ENCODE measurements around the gene TWIST2. TPM values are rescaled to one million over a fixed set of nuclear protein-coding genes. Genes with fewer than 3 reads are reported as not detected.

TWIST2 gene
- total and polyA plus RNA-seq, 2 donors from 2014 or later: 0.56 to 1.4 TPM

DNA sequence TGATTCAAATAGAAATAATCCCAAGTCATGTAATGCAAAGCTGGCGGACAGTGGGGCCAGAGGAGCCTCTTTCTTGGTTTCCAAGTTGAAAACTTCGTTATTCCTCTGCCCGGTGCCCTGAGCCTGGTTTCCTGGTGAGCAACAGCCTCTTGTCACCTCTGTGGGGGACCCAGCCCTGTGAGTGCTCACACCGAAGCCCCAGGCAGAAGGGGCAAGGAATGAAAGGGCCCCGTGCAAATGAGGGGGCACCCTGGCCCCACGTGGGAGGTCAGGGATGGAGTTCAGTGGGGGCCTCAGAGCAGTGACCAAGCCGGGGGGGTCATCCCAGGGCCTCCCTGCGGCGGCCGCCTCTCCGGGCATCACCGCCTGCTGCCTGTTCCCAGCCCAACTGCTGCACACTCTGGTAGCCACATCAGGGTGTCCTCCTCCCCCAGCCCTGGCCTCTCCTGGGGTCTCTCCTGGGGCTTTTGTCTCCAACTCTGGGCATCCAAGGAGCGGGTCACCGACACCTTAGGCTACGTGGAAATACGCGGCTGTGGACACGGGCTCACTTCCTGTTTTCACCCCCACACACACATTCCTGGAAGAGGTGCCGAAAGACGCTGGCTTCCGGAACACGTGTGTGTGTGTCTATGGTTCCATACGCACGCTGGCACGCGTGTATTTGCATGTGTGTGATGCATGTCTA is 64.5 kb downstream of the TWIST2 start:
- Histone ChIP-seq H3K4me3 (ENCODE audit: low read length in 3 of 3) (no peak overlapping the region), H3K27me3 (ENCODE audit: control insufficient read depth, insufficient read depth, low read length) (no peaks in the 10 kb centered on the region), H3K4me1 (ENCODE audit: control insufficient read depth in 2 of 3, insufficient read depth in 2 of 3, low read depth in 1 of 3, low read length in 3 of 3) (no peaks in the 10 kb centered on the region), H3K9me3 (ENCODE audit: control insufficient read depth in 2 of 3, insufficient read depth in 1 of 3, low read length in 3 of 3) (peaks cover 0 to 1% (median 0%) of the 10 kb centered on the region in 3 donors), H3K9ac (ENCODE audit: low read length in 3 of 3) (no peak overlapping the region), H3K27ac (ENCODE audit: low read depth in 2 of 2, low read length in 2 of 2) (no peak overlapping the region), H3K36me3 (ENCODE audit: control insufficient read depth in 2 of 3, insufficient read depth in 3 of 3, low read length in 3 of 3) (no peaks in the 10 kb centered on the region)
- no peak for TF ChIP-seq CTCF (IDR thresholded peaks at IDR 0.05; ENCODE audit: borderline replicate concordance, extremely low read depth, insufficient read depth)
- DNase-seq (peak in 2 of 5 donors; percentile 14 to 43), FAIRE-seq (no peak)
- intact Hi-C loops (cut with DNase I): no loop called here

DNA sequence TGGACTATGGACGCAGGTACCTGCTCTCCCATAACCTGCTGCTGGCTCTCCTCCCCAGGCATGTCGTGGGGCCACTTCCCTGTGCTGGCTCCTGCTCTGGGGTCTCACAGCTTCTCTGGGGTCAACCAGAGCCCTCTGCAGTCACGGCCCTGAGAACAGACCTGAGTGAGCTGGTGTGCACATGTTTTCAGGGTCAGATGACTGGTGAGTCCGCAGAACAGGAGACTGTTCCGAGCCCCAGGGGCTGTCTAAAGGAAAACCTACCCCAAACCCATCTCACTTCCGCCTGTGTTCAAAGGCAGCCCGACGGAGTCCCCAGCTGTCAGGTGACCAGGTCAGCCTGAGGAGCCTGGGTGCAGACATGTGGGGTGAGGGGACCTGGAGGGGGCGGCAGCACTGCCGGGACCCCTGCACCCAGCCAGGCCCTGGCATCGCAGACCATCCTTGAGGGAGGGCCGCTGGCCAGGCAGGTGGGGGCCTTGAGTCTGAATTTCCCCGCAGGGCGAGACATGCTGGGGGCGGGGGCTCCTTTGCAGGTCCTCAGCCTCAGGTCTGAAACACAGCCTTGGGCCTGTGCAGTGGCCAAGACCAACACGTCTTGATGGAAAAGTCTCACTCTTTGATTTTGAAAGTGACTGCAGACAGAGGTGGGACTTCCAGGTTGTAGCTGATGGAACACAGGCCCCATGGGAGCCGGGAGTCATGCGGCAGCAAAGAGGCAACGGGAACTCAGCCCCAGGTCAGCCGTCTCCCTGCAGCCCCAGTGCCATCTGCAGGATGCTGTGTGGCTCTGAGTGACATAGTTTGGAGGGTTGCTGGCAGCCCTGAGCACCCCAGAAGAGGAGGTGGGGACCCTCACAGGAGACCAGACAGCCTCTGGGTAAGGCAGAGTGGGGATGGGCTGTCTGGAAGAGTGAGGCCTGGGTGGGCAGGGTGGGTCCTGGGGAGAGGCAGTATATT is 65.3 kb downstream of the TWIST2 start:
- H3K36me3 ChIP-seq (ENCODE audit: control insufficient read depth in 2 of 3, insufficient read depth in 3 of 3, low read length in 3 of 3): no peaks in the 10 kb centered on the region
- H3K27ac ChIP-seq (ENCODE audit: low read depth in 2 of 2, low read length in 2 of 2): no peak overlapping the region
- H3K9me3 ChIP-seq (ENCODE audit: control insufficient read depth in 2 of 3, insufficient read depth in 1 of 3, low read length in 3 of 3): peaks cover 0 to 1% (median 0%) of the 10 kb centered on the region in 3 donors
- H3K4me3 ChIP-seq (ENCODE audit: low read length in 3 of 3): no peak overlapping the region
- TF ChIP-seq CTCF (IDR thresholded peaks at IDR 0.05; ENCODE audit: borderline replicate concordance, extremely low read depth, insufficient read depth): no peak
- H3K4me1 ChIP-seq (ENCODE audit: control insufficient read depth in 2 of 3, insufficient read depth in 2 of 3, low read depth in 1 of 3, low read length in 3 of 3): no peaks in the 10 kb centered on the region
- FAIRE-seq: no peak
- no peaks in the 10 kb centered on the region for H3K27me3 ChIP-seq (ENCODE audit: control insufficient read depth, insufficient read depth, low read length)
- no peak overlapping the region for H3K9ac ChIP-seq (ENCODE audit: low read length in 3 of 3)
- peak in 2 of 5 donors; percentile 11 to 43 for DNase-seq
- intact Hi-C loops (cut with DNase I): no loop called here

DNA sequence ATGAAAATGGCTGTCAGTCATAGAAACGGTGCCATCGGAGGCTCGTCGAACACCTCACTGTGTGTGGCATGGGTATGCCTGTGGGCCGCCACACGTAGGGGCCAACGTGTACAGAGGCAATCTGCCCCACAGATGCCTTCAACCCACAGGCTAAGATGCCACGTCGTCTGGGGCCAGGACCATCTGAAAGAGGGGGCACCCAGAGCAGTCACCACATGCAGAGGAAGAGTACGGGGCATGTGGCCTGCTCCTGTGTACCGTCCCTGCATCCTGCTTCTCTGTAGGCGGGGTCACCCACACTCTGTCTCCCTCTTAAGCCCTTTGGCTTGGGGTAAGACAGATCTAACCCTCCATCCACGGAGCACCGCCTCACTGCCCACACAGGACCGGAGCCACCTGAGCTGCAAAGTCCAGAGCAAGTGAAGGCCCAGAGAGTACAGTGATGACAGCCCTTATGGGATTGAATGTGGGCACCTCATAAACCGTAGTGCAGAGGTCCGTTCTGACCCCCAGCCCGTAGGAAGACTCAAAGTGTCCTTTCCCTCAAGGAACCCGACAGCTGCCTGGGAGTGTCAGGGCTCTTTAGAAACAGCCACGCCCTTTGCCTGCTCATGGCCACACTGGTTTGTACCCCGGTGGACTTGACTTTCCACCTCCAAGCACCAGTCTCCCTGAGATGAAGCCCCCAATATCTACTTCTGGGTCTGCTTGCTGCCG is 66.2 kb downstream of the TWIST2 start:
- H3K27ac ChIP-seq (ENCODE audit: low read depth in 2 of 2, low read length in 2 of 2): no peak overlapping the region
- no peak for TF ChIP-seq CTCF (IDR thresholded peaks at IDR 0.05; ENCODE audit: borderline replicate concordance, extremely low read depth, insufficient read depth)
- intact Hi-C loops (cut with DNase I): no loop called here
- DNase-seq: peak in 2 of 5 donors; percentile 18 to 27
- H3K4me3 ChIP-seq (ENCODE audit: low read length in 3 of 3): no peak overlapping the region
- FAIRE-seq: no peak
- H3K27me3 ChIP-seq (ENCODE audit: control insufficient read depth, insufficient read depth, low read length): no peaks in the 10 kb centered on the region
- no peaks in the 10 kb centered on the region for H3K9me3 ChIP-seq (ENCODE audit: control insufficient read depth in 2 of 3, insufficient read depth in 1 of 3, low read length in 3 of 3)
- H3K36me3 ChIP-seq (ENCODE audit: control insufficient read depth in 2 of 3, insufficient read depth in 3 of 3, low read length in 3 of 3): no peaks in the 10 kb centered on the region
- no peak overlapping the region for H3K9ac ChIP-seq (ENCODE audit: low read length in 3 of 3)
- no peaks in the 10 kb centered on the region for H3K4me1 ChIP-seq (ENCODE audit: control insufficient read depth in 2 of 3, insufficient read depth in 2 of 3, low read depth in 1 of 3, low read length in 3 of 3)
